Measurements from ENCODE around the gene ABHD11.

- TF ChIP-seq EZH2phosphoT487 (IDR thresholded peaks at IDR 0.05; ENCODE audit: unreplicated experiment) (no peak), CTCF (conservative IDR thresholded peaks at IDR 0.05; ENCODE audit: low read depth in 2 of 2) (no peak)
Observed at GRCh38 chr7:73738612-73739386, at the start of gene ABHD11.

Measured in GM23338 (cell line).